ENCODE data around the gene DLX4.

GRCh38 chr17:49992933-49993422 is 24.0 kb downstream of the DLX4 start:
- TF ChIP-seq, protein P1, sequence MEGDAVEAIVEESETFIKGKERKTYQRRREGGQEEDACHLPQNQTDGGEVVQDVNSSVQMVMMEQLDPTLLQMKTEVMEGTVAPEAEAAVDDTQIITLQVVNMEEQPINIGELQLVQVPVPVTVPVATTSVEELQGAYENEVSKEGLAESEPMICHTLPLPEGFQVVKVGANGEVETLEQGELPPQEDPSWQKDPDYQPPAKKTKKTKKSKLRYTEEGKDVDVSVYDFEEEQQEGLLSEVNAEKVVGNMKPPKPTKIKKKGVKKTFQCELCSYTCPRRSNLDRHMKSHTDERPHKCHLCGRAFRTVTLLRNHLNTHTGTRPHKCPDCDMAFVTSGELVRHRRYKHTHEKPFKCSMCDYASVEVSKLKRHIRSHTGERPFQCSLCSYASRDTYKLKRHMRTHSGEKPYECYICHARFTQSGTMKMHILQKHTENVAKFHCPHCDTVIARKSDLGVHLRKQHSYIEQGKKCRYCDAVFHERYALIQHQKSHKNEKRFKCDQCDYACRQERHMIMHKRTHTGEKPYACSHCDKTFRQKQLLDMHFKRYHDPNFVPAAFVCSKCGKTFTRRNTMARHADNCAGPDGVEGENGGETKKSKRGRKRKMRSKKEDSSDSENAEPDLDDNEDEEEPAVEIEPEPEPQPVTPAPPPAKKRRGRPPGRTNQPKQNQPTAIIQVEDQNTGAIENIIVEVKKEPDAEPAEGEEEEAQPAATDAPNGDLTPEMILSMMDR (IDR thresholded peaks at IDR 0.05): no peak
- TF ChIP-seq POLR2AphosphoS5 (IDR thresholded peaks at IDR 0.05; ENCODE audit: low read depth, low read length) (no peak), SIN3A (IDR thresholded peaks at IDR 0.05; ENCODE audit: borderline replicate concordance, insufficient read depth, low read depth, low read length) (no peak), TCF7L2 (IDR thresholded peaks at IDR 0.05; ENCODE audit: low read depth, low read length) (no peak)
- TF ChIP-seq, protein P2, sequence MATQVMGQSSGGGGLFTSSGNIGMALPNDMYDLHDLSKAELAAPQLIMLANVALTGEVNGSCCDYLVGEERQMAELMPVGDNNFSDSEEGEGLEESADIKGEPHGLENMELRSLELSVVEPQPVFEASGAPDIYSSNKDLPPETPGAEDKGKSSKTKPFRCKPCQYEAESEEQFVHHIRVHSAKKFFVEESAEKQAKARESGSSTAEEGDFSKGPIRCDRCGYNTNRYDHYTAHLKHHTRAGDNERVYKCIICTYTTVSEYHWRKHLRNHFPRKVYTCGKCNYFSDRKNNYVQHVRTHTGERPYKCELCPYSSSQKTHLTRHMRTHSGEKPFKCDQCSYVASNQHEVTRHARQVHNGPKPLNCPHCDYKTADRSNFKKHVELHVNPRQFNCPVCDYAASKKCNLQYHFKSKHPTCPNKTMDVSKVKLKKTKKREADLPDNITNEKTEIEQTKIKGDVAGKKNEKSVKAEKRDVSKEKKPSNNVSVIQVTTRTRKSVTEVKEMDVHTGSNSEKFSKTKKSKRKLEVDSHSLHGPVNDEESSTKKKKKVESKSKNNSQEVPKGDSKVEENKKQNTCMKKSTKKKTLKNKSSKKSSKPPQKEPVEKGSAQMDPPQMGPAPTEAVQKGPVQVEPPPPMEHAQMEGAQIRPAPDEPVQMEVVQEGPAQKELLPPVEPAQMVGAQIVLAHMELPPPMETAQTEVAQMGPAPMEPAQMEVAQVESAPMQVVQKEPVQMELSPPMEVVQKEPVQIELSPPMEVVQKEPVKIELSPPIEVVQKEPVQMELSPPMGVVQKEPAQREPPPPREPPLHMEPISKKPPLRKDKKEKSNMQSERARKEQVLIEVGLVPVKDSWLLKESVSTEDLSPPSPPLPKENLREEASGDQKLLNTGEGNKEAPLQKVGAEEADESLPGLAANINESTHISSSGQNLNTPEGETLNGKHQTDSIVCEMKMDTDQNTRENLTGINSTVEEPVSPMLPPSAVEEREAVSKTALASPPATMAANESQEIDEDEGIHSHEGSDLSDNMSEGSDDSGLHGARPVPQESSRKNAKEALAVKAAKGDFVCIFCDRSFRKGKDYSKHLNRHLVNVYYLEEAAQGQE (IDR thresholded peaks at IDR 0.05; ENCODE audit: insufficient read depth in 1 of 2, low read depth in 2 of 2, low read length in 1 of 2): no peak

Data from Panc1 (cell line).